ENCODE measurements around the gene POGLUT3. TPM values are rescaled to one million over a fixed set of nuclear protein-coding genes. Genes with fewer than 3 reads are reported as not detected.

POGLUT3 gene
- total RNA-seq, 1 donor from 2014 or later = 3.7 TPM

DNA sequence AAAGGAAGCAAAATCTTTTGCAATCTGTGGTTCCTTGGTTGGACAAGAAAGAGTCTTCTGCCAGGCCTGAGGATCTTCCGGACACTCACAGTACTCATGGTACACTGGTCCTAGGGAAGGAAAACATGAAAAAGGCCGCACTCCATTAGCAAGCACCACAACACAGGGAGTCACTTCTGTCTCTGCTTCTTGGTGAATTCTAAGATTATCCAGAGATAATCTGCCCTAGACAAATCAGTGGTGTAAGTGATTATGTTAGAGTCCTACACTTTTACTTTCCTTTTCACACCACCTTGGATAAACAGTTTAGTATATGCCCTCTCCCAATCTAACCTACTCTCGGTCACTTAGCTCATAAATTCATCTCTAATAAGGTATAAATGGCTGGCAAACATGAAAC, 11.9 kb downstream of the POGLUT3 start:
- CTCF ChIA-PET = no interaction called here
- intact Hi-C loops (cut with micrococcal nuclease) = no loop called here
- Mint-ChIP-seq H3K9me3 (no peaks in the 10 kb centered on the region), H3K4me1 (no peaks in the 10 kb centered on the region), H3K27me3 (no peaks in the 10 kb centered on the region), H3K27ac (no peak overlapping the region), H3K4me3 (no peak overlapping the region), H3K36me3 (ENCODE audit: low read depth) (peaks cover 47% of the 10 kb centered on the region)
- TF ChIP-seq, protein P1, sequence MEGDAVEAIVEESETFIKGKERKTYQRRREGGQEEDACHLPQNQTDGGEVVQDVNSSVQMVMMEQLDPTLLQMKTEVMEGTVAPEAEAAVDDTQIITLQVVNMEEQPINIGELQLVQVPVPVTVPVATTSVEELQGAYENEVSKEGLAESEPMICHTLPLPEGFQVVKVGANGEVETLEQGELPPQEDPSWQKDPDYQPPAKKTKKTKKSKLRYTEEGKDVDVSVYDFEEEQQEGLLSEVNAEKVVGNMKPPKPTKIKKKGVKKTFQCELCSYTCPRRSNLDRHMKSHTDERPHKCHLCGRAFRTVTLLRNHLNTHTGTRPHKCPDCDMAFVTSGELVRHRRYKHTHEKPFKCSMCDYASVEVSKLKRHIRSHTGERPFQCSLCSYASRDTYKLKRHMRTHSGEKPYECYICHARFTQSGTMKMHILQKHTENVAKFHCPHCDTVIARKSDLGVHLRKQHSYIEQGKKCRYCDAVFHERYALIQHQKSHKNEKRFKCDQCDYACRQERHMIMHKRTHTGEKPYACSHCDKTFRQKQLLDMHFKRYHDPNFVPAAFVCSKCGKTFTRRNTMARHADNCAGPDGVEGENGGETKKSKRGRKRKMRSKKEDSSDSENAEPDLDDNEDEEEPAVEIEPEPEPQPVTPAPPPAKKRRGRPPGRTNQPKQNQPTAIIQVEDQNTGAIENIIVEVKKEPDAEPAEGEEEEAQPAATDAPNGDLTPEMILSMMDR (IDR thresholded peaks at IDR 0.05) = no peak
- DNase-seq (no peak), ATAC-seq (ENCODE audit: low read depth) (no peak)
- POLR2A ChIA-PET = no interaction called here

DNA sequence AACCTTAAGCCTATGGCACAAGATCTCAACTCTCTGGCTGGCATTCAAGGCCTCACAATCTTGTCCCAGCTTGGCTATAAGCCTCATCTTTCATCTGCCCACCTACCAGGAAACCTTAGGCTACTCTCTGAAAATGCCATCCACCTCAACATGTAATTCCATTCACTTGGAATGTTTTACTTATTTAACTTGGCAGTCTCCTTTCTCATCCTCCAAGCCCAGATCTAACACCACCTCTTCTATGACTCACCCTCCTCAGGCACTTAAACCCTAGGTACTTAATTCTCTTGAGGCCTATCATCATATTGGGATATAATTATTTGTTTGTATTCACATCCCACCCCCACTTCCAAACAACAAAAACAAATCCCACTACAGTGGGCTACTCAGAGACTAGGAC, 15.0 kb downstream of the POGLUT3 start:
- H3K27ac Mint-ChIP-seq = no peak overlapping the region
- no peaks in the 10 kb centered on the region for H3K27me3 Mint-ChIP-seq
- TF ChIP-seq, protein P1 (IDR thresholded peaks at IDR 0.05) = no peak
- peaks cover 42% of the 10 kb centered on the region for H3K36me3 Mint-ChIP-seq (ENCODE audit: low read depth)
- H3K4me3 Mint-ChIP-seq = no peak overlapping the region
- ChIA-PET POLR2A (no interaction called here), CTCF (no interaction called here)
- no peaks in the 10 kb centered on the region for H3K9me3 Mint-ChIP-seq
- no peak for DNase-seq
- no peaks in the 10 kb centered on the region for H3K4me1 Mint-ChIP-seq
- ATAC-seq (ENCODE audit: low read depth) = no peak
- intact Hi-C loops (cut with micrococcal nuclease) = no loop called here

DNA sequence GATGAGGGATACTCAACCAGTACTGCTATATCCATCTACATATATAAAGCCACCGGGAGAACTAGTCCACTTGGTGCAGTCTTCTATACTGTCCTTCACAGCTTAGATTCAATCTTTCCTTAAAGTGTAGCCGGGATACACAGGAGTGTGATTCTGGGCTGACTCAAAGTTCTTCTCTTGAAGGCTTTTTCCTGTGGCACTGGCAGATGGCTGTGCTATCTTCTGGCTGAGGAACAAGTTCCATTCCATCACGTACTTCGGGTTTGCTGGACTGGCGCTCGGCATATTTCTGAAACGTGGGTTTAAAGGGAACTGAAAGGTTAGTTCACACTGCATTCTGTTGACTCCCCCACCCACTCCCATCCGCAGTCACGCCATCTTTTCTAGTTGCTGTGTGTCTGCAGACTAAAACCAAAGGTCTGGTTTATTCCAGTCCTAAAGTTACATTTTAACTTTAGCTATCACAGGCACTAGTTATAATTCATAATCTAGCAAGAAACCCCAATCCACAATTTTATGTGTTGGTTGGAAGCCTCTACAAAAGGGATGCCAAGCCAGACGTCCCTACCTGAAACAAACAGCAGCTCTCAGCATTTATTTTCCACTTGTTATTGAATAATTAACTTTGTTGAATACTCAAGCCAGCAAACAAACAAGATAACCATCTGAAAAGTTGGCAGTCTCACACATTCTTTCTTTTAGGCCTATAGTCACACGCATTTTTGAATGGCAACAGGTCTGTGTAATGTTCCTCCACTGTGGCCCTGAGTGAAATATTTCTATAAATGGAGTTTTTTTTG, 23.3 kb downstream of the POGLUT3 start:
- TF ChIP-seq, protein P1 (IDR thresholded peaks at IDR 0.05) = no peak
- intact Hi-C loops (cut with micrococcal nuclease) = no loop called here
- Mint-ChIP-seq H3K27me3 (no peaks in the 10 kb centered on the region), H3K9me3 (no peaks in the 10 kb centered on the region), H3K4me1 (no peaks in the 10 kb centered on the region), H3K36me3 (ENCODE audit: low read depth) (peaks cover 15% of the 10 kb centered on the region), H3K4me3 (no peak overlapping the region), H3K27ac (no peak overlapping the region)
- no peak for DNase-seq
- ChIA-PET POLR2A (no interaction called here), CTCF (no interaction called here)
- ATAC-seq (ENCODE audit: low read depth) = no peak

DNA sequence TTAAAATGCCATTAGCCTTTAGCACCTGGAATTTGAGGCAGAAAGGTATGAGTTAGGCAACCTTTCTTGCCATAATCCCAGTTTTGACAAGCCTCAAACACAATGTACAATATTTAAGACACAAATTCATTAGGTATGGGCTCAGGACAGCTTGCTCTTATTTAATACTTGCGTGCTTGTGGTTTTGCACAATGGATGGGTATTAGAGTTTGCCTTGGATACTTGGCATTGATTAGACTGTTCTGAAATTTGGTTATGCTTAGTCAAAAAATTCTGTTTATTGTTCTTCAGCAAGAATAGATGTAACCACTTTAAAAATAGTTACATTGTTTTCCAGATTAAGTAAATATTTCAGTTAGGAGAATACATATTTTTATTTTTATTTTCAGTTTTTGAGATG, 25.5 kb downstream of the POGLUT3 start:
- ChIA-PET POLR2A (no interaction called here), CTCF (no interaction called here)
- Mint-ChIP-seq H3K36me3 (ENCODE audit: low read depth) (peaks cover 14% of the 10 kb centered on the region), H3K4me1 (peaks cover 6% of the 10 kb centered on the region), H3K4me3 (no peak overlapping the region), H3K27ac (no peak overlapping the region), H3K9me3 (no peaks in the 10 kb centered on the region), H3K27me3 (no peaks in the 10 kb centered on the region)
- ATAC-seq (ENCODE audit: low read depth) = no peak
- no peak for DNase-seq
- intact Hi-C loops (cut with micrococcal nuclease) = no loop called here
- TF ChIP-seq, protein P1 (IDR thresholded peaks at IDR 0.05) = no peak

DNA sequence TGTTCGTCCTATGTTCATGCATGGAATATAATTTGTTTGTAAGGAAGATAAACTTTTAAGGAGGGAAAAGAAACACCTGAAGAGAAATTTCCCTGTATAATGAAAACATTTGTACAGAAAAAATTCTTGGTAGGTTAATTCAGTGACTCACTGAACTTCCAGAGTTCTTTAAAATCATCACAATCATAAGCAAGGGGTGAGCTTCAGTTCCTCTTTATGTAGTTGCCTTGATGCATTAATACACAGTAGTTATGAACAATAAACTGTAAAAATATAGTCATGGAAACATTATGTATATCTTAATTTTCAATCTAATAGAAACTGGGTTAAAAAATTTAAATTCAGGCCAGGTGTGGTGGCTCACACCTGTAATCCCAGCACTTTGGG, 29.7 kb downstream of the POGLUT3 start:
- peaks cover 7% of the 10 kb centered on the region for H3K36me3 Mint-ChIP-seq (ENCODE audit: low read depth)
- POLR2A ChIA-PET = interaction anchor here (0.9 to 1.8 kb wide), 2 partner anchors 28 to 196 kb away, joined by 3 to 8 read pairs; partner anchors contain the start of gene DDX10
- DNase-seq (no peak), ATAC-seq (ENCODE audit: low read depth) (no peak)
- H3K4me3 Mint-ChIP-seq = peak overlapping the region; percentile 98
- peak overlapping the region; percentile 99 for H3K27ac Mint-ChIP-seq
- peaks cover 18% of the 10 kb centered on the region for H3K4me1 Mint-ChIP-seq
- no peaks in the 10 kb centered on the region for H3K9me3 Mint-ChIP-seq
- no peaks in the 10 kb centered on the region for H3K27me3 Mint-ChIP-seq
- TF ChIP-seq, protein P1 (IDR thresholded peaks at IDR 0.05) = no peak
- CTCF ChIA-PET = no interaction called here
- intact Hi-C loops (cut with micrococcal nuclease) = loop anchor here (5.0 kb wide), 2 partner anchors 231 to 461 kb away; partner anchors contain the start of gene CUL5

Data from activated B cell treated with CpG ODN at 0.5 μM for 24 hours (primary cell).